Fibroblast of the conjunctiva (primary cell): ENCODE measurements around the gene FASTK.
"Not testable (repeated sequence)": the region's sequence is repeated elsewhere in the genome, so short reads cannot be mapped to it uniquely, and the experiment has no call there.

Experiments
- DNase-seq: peaks from one replicate; pipeline ENCODE4 v3.0.0-alpha.2; 2010; ENCODE audit warnings: low read depth

Gene FASTK

DNA sequence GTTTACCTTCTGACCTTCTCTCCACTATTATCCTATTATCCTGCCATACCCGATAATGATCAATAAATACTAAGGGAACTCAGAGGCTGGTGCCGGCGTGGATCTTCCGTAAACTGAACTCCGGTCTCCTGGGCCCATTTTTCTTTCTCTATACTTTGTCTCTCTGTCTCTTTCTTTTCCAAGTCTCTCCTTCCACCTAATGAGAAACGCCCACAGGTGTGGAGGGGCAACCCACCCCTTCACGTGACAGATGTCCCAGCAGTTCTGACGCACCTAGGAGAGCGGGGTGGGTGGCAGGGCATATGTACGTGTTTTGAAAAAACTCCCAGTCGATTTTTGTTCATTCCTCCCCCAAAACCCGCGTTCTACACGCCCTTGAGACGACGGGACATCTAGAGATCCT is 52.9 kb downstream of the FASTK start:
- not testable (repeated sequence) for DNase-seq

DNA sequence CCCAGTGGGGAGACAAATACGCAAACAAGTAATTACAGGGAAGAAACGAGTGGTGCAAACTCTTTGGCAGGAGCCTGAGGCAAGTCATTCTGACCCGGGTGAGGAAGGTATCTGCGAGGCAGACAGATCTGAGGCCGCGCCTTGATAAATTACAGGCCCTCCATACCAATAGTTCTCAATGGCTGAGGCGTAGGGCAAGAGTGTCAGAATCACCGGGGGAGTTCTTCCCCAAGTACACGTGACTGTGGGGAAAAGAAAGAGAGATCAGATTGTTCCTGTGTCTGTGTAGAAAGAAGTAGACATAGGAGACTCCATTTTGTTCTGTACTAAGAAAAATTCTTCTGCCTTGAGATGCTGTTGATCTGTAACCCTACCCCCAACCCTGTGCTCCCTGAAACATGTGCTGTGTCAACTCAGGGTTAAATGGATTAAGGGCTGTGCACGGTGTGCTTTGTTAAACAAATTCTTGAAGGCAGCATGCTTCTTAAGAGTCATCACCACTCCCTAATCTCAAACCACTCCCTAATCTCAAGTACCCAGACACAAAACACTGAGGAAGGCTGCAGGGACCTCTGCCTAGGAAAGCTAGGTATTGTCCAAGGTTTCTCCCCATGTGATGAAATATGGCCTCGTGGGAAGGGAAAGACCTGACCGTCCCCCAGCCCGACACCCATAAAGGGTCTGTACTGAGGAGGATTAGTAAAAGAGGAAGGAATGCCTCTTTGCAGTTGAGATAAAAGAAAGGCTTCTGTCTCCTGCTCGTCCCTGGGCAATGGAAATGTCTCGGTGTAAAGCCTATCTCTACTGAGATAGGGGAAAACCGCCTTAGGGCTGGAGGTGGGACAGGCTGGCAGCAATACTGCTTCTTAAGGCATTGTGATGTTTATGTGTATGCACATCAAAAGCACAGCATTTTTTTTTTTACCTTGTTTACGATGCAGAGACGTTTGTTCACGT is 53.6 kb downstream of the FASTK start:
- not testable (repeated sequence) for DNase-seq
